CD4-positive, alpha-beta memory T cell (primary cell): Measurements from ENCODE around the gene AXIN1. TPM values are rescaled to one million over a fixed set of nuclear protein-coding genes. Genes with fewer than 3 reads are reported as not detected.

Source experiments
- CTCF ChIA-PET: fragments of 350-600 bp; sonication (Branson Sonifier 250); formaldehyde crosslinking; loops from one replicate; lab custom pipeline; 2021; ENCODE audit warnings: inconsistent platforms; ENCODE audit not compliant: partially characterized antibody; lab: Charles Lee
- POLR2A ChIA-PET: fragments of 350-600 bp; sonication (Branson Sonifier 250); formaldehyde crosslinking; loops from one replicate; lab custom pipeline; 2021; ENCODE audit not compliant: partially characterized antibody; lab: Charles Lee
- DNase-seq, 5 donors: peaks; one replicate each; pipeline versions ENCODE4 v3.0.0 to v3.0.0-alpha.2; 2020 to 2022; ENCODE audit warnings: mixed read lengths in 1 of 5
- H3K27ac ChIP-seq: one replicate; pipeline ENCODE4 v1.7.0; 2013; ENCODE audit warnings: low read depth, low read length
- H3K27me3 ChIP-seq: 2 replicates; pipeline ENCODE4 v1.7.0; 2013; ENCODE audit warnings: mild to moderate bottlenecking, low read length, moderate library complexity; ENCODE audit not compliant: insufficient read depth
- H3K36me3 ChIP-seq: 2 replicates; pipeline ENCODE4 v1.7.0; 2013; ENCODE audit warnings: mild to moderate bottlenecking, low read length, moderate library complexity; ENCODE audit not compliant: insufficient read depth
- H3K4me1 ChIP-seq: 2 replicates; pipeline ENCODE4 v1.7.0; 2013; ENCODE audit warnings: mild to moderate bottlenecking, low read length, moderate library complexity; ENCODE audit not compliant: insufficient read depth
- H3K4me3 ChIP-seq, 2 donors: one replicate each; pipeline ENCODE4 v1.7.0; 2013; ENCODE audit warnings: low read length in 2 of 2, mild to moderate bottlenecking in 1 of 2
- H3K9me3 ChIP-seq, 2 donors: one replicate each; pipeline ENCODE4 v1.7.0; 2013; ENCODE audit warnings: low read length in 2 of 2, control low read depth in 1 of 2; ENCODE audit not compliant: control insufficient read depth in 1 of 2
- H3K27ac Mint-ChIP-seq, 7 donors: one replicate each; pipeline ENCODE4 v1.8.0; 2020 to 2021; ENCODE audit warnings: mixed read lengths in 7 of 7, mild to moderate bottlenecking in 6 of 7, inconsistent platforms in 3 of 7, moderate library complexity in 3 of 7
- H3K27me3 Mint-ChIP-seq, 2 donors: one replicate each; pipeline ENCODE4 v1.8.0; 2020 to 2021; ENCODE audit warnings: mixed read lengths in 2 of 2
- H3K36me3 Mint-ChIP-seq, 2 donors: one replicate each; pipeline ENCODE4 v1.8.0; 2020 to 2021; ENCODE audit warnings: mixed read lengths in 2 of 2, inconsistent platforms in 1 of 2, mild to moderate bottlenecking in 1 of 2
- H3K4me1 Mint-ChIP-seq, 4 donors: one replicate each; pipeline ENCODE4 v1.8.0; 2020 to 2021; ENCODE audit warnings: mixed read lengths in 4 of 4, mild to moderate bottlenecking in 1 of 4
- H3K4me3 Mint-ChIP-seq, 8 donors: one replicate each; pipeline ENCODE4 v1.8.0; 2020 to 2021; ENCODE audit warnings: mixed read lengths in 8 of 8, mild to moderate bottlenecking in 7 of 8, moderate library complexity in 6 of 8, inconsistent platforms in 3 of 8
- H3K9me3 Mint-ChIP-seq, 8 donors: one replicate each; pipeline ENCODE4 v1.8.0; 2020 to 2021; ENCODE audit warnings: mixed read lengths in 8 of 8, mild to moderate bottlenecking in 5 of 8, inconsistent platforms in 3 of 8, moderate library complexity in 1 of 8
- intact Hi-C: fragments of 100-400 bp; cut with micrococcal nuclease; formaldehyde crosslinking; loops from one replicate; pipeline ENCODE4 v1.15.1; 2023
- polyA plus RNA-seq, 2 donors: library from polyadenylated mRNA; unstranded; fragments of 300-500 nt; fragmentation: Illumina TruSeq; gene quantifications; one replicate each; pipeline ENCODE4 v1.2.3, GENCODE V29; 2021
- total RNA-seq, 2 experiments: library from RNA; stranded (reverse); gene quantifications; one replicate each; pipeline ENCODE4 v1.2.3, GENCODE V29; 2021

AXIN1 gene
- total and polyA plus RNA-seq, 4 experiments from 2014 or later: 0.67 to 43.0 (median 23.2) TPM

GRCh38 chr16:280991-281659, 71.4 kb downstream of the AXIN1 start:
- Mint-ChIP-seq H3K27me3 (peaks cover 4 to 7% of the 10 kb centered on the region in 2 donors), H3K36me3 (no peaks in the 10 kb centered on the region), H3K4me3 (peak overlapping the region in 1 of 8 donors; percentile 25), H3K27ac (no peak overlapping the region), H3K9me3 (no peaks in the 10 kb centered on the region), H3K4me1 (peaks cover 6 to 9% (median 8%) of the 10 kb centered on the region in 4 donors)
- intact Hi-C loops: no loop called here
- ChIA-PET POLR2A (no interaction called here), CTCF (no interaction called here)
- H3K27ac ChIP-seq: no peak overlapping the region
- no peaks in the 10 kb centered on the region for H3K9me3 ChIP-seq
- H3K36me3 ChIP-seq: no peaks in the 10 kb centered on the region
- DNase-seq: no peak
- no peak overlapping the region for H3K4me3 ChIP-seq
- H3K4me1 ChIP-seq: peaks cover 10% of the 10 kb centered on the region
- H3K27me3 ChIP-seq: no peaks in the 10 kb centered on the region

GRCh38 chr16:280552-280951, 72.0 kb downstream of the AXIN1 start, which contains the start of gene ARHGDIG:
TSS of gene ARHGDIG (plus strand) at chr16:280591. CDS start at chr16:280681, 90 bp downstream.
- POLR2A ChIA-PET: no interaction called here
- peaks cover 6 to 9% (median 8%) of the 10 kb centered on the region in 4 donors for H3K4me1 Mint-ChIP-seq
- H3K4me1 ChIP-seq: peaks cover 10% of the 10 kb centered on the region
- H3K27me3 ChIP-seq: no peaks in the 10 kb centered on the region
- no peak within 1 kb of the TSS for H3K27ac Mint-ChIP-seq
- CTCF ChIA-PET: no interaction called here
- intact Hi-C loops: no loop called here
- no peaks in the 10 kb centered on the region for H3K36me3 ChIP-seq
- no peaks in the 10 kb centered on the region for H3K9me3 ChIP-seq
- no peaks in the 10 kb centered on the region for H3K36me3 Mint-ChIP-seq
- no peaks in the 10 kb centered on the region for H3K9me3 Mint-ChIP-seq
- H3K4me3 ChIP-seq: no peak within 1 kb of the TSS
- H3K4me3 Mint-ChIP-seq: peak within 1 kb of the TSS in 2 of 8 donors; percentile 5 to 25
- DNase-seq: no peak
- H3K27me3 Mint-ChIP-seq: peaks cover 4 to 7% of the 10 kb centered on the region in 2 donors
- no peak within 1 kb of the TSS for H3K27ac ChIP-seq

GRCh38 chr16:280005-280460, 72.5 kb downstream of the AXIN1 start:
- peaks cover 4 to 7% of the 10 kb centered on the region in 2 donors for H3K27me3 Mint-ChIP-seq
- no peak for DNase-seq
- no peak overlapping the region for H3K27ac ChIP-seq
- no peak overlapping the region for H3K4me3 ChIP-seq
- ChIA-PET POLR2A (no interaction called here), CTCF (no interaction called here)
- intact Hi-C loops: no loop called here
- H3K4me1 ChIP-seq: peaks cover 13% of the 10 kb centered on the region
- H3K36me3 Mint-ChIP-seq: no peaks in the 10 kb centered on the region
- H3K9me3 ChIP-seq: no peaks in the 10 kb centered on the region
- H3K4me1 Mint-ChIP-seq: peaks cover 6 to 9% (median 8%) of the 10 kb centered on the region in 4 donors
- H3K36me3 ChIP-seq: no peaks in the 10 kb centered on the region
- H3K27ac Mint-ChIP-seq: no peak overlapping the region
- no peaks in the 10 kb centered on the region for H3K27me3 ChIP-seq
- no peaks in the 10 kb centered on the region for H3K9me3 Mint-ChIP-seq
- H3K4me3 Mint-ChIP-seq: no peak overlapping the region

GRCh38 chr16:279531-279930, 73.0 kb downstream of the AXIN1 start:
- intact Hi-C loops: no loop called here
- no peaks in the 10 kb centered on the region for H3K36me3 Mint-ChIP-seq
- peaks cover 14% of the 10 kb centered on the region for H3K4me1 ChIP-seq
- CTCF ChIA-PET: interaction anchor here (1.4 kb wide), 1 partner anchor 44 kb away, joined by 3 read pairs; no protein-coding TSS in a partner anchor
- H3K4me1 Mint-ChIP-seq: peaks cover 6 to 9% (median 8%) of the 10 kb centered on the region in 4 donors
- no peak overlapping the region for H3K27ac Mint-ChIP-seq
- H3K9me3 ChIP-seq: no peaks in the 10 kb centered on the region
- H3K27me3 ChIP-seq: no peaks in the 10 kb centered on the region
- H3K27me3 Mint-ChIP-seq: peaks cover 4 to 7% of the 10 kb centered on the region in 2 donors
- POLR2A ChIA-PET: interaction anchor here (0.6 kb wide), 2 partner anchors 28 to 91 kb away, joined by 3 read pairs; no protein-coding TSS in a partner anchor
- no peaks in the 10 kb centered on the region for H3K9me3 Mint-ChIP-seq
- H3K4me3 Mint-ChIP-seq: peak overlapping the region in 3 of 8 donors; percentile 1 to 5 (median 2)
- no peak overlapping the region for H3K27ac ChIP-seq
- no peak for DNase-seq
- no peak overlapping the region for H3K4me3 ChIP-seq
- no peaks in the 10 kb centered on the region for H3K36me3 ChIP-seq

- intact Hi-C loops: no loop called here
- Mint-ChIP-seq H3K4me1 (peaks cover 6 to 9% (median 8%) of the 10 kb centered on the region in 4 donors), H3K9me3 (no peaks in the 10 kb centered on the region), H3K4me3 (peak overlapping the region in 4 of 8 donors; percentile 1 to 43 (median 4)), H3K36me3 (no peaks in the 10 kb centered on the region), H3K27me3 (peaks cover 4 to 7% of the 10 kb centered on the region in 2 donors), H3K27ac (peak overlapping the region in 1 of 7 donors; percentile 0)
- ChIA-PET POLR2A (interaction anchor here (0.6 kb wide), 2 partner anchors 27 to 91 kb away, joined by 3 read pairs; no protein-coding TSS in a partner anchor), CTCF (interaction anchor here (1.4 kb wide), 1 partner anchor 44 kb away, joined by 3 read pairs; no protein-coding TSS in a partner anchor)
- Histone ChIP-seq H3K9me3 (no peaks in the 10 kb centered on the region), H3K27me3 (no peaks in the 10 kb centered on the region), H3K36me3 (no peaks in the 10 kb centered on the region), H3K27ac (no peak overlapping the region), H3K4me1 (peaks cover 14% of the 10 kb centered on the region), H3K4me3 (no peak overlapping the region)
- peak; percentile 40 to 61 (median 55) for DNase-seq
Measured at GRCh38 chr16:278863-279366, 73.6 kb downstream of the AXIN1 start.

GRCh38 chr16:276426-277077, 76.0 kb downstream of the AXIN1 start:
- peak overlapping the region in 2 of 7 donors; percentile 4 to 12 for H3K27ac Mint-ChIP-seq
- no peaks in the 10 kb centered on the region for H3K9me3 Mint-ChIP-seq

GRCh38 chr16:275786-276232, 76.7 kb downstream of the AXIN1 start, which contains the start of gene RGS11:
TSS of gene RGS11 (minus strand) at chr16:275944. CDS start at chr16:275911, 33 bp downstream.
- ChIA-PET CTCF (no interaction called here), POLR2A (no interaction called here)
- H3K27me3 Mint-ChIP-seq: peaks cover 4 to 8% of the 10 kb centered on the region in 2 donors
- peaks cover 6 to 9% (median 8%) of the 10 kb centered on the region in 4 donors for H3K4me1 Mint-ChIP-seq
- Histone ChIP-seq H3K27me3 (no peaks in the 10 kb centered on the region), H3K9me3 (no peaks in the 10 kb centered on the region), H3K27ac (no peak within 1 kb of the TSS), H3K36me3 (no peaks in the 10 kb centered on the region), H3K4me1 (peaks cover 14% of the 10 kb centered on the region), H3K4me3 (peak within 1 kb of the TSS in 1 of 2 donors; percentile 24)
- peak within 1 kb of the TSS in 2 of 7 donors; percentile 12 to 59 for H3K27ac Mint-ChIP-seq
- no peaks in the 10 kb centered on the region for H3K36me3 Mint-ChIP-seq
- peak within 1 kb of the TSS; percentile 9 to 77 (median 63) for H3K4me3 Mint-ChIP-seq
- no peaks in the 10 kb centered on the region for H3K9me3 Mint-ChIP-seq
- intact Hi-C loops: no loop called here
- DNase-seq: no peak

More at GRCh38 chr16:276426-277077, 76.0 kb downstream of the AXIN1 start:
- Histone ChIP-seq H3K36me3 (no peaks in the 10 kb centered on the region), H3K4me1 (peaks cover 14% of the 10 kb centered on the region), H3K27me3 (no peaks in the 10 kb centered on the region), H3K27ac (no peak overlapping the region), H3K4me3 (no peak overlapping the region), H3K9me3 (no peaks in the 10 kb centered on the region)
- intact Hi-C loops: no loop called here
- DNase-seq: no peak
- CTCF ChIA-PET: no interaction called here
- Mint-ChIP-seq H3K4me1 (peaks cover 6 to 9% (median 8%) of the 10 kb centered on the region in 4 donors), H3K27me3 (peaks cover 4 to 8% of the 10 kb centered on the region in 2 donors), H3K36me3 (no peaks in the 10 kb centered on the region), H3K4me3 (peak overlapping the region; percentile 9 to 71 (median 56))
- POLR2A ChIA-PET: no interaction called here
